ENCODE measurements around the gene HOXB8.

GRCh38 chr17:48641541-48642058 lies 26.5 kb upstream of the HOXB8 start:
- no peak for TF ChIP-seq CTCF (conservative IDR thresholded peaks at IDR 0.05 in 1 of 2, IDR thresholded peaks at IDR 0.05 in 1 of 2; ENCODE audit: low read depth in 1 of 2, low read length in 2 of 2)
- no peak for TF ChIP-seq EZH2 (IDR thresholded peaks at IDR 0.05; ENCODE audit: low read length, missing control alignments)

Data from fibroblast of lung (primary cell).